Stimulated activated naive CD8-positive, alpha-beta T cell treated with anti-CD3 and anti-CD28 coated beads, Interleukin-15, Interleukin-2, amounts not matched to agents 100 U/mL and 50 U/mL, for 24 hours (primary cell): ENCODE data around the gene DYSF.

ENCODE experiments used
- ATAC-seq: fragments of 150-1000 bp; cut with Tn5 transposase; one replicate; pipeline ENCODE4 v1.10.0; 2021
- DNase-seq: peaks from one replicate; pipeline ENCODE4 v3.0.0; 2021

DYSF gene

GRCh38 chr2:71555798-71556454, 102.6 kb downstream of the DYSF start:
- ATAC-seq (no peak), DNase-seq (no peak)

GRCh38 chr2:71556692-71557250, 103.4 kb downstream of the DYSF start:
- ATAC-seq (no peak), DNase-seq (no peak)

DNA sequence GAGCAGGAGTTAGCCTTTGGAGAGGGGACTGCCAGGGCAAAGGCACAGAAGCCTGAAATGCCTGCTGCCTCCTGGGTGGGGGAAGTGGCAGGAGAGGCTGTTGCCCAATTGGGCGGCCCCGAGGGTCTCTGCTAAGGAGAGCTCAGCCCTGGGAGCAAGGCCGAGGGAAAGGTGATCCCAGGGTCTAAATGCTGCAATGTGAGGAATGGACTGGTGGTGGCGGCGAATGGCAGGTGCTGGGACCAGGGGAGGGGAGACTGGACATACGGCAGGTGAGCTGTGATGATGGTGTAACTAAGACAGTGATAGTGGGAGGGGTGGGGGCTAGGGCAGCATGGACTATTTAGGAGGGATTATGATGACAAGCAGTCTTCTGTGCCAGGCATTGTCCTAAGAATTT, 104.0 kb downstream of the DYSF start:
- DNase-seq (no peak), ATAC-seq (no peak)

- no peak for ATAC-seq
- no peak for DNase-seq
Measured at GRCh38 chr2:71558300-71559051, 105.1 kb downstream of the DYSF start.

GRCh38 chr2:71559080-71559827, 105.9 kb downstream of the DYSF start:
- DNase-seq (no peak), ATAC-seq (no peak)

DNA sequence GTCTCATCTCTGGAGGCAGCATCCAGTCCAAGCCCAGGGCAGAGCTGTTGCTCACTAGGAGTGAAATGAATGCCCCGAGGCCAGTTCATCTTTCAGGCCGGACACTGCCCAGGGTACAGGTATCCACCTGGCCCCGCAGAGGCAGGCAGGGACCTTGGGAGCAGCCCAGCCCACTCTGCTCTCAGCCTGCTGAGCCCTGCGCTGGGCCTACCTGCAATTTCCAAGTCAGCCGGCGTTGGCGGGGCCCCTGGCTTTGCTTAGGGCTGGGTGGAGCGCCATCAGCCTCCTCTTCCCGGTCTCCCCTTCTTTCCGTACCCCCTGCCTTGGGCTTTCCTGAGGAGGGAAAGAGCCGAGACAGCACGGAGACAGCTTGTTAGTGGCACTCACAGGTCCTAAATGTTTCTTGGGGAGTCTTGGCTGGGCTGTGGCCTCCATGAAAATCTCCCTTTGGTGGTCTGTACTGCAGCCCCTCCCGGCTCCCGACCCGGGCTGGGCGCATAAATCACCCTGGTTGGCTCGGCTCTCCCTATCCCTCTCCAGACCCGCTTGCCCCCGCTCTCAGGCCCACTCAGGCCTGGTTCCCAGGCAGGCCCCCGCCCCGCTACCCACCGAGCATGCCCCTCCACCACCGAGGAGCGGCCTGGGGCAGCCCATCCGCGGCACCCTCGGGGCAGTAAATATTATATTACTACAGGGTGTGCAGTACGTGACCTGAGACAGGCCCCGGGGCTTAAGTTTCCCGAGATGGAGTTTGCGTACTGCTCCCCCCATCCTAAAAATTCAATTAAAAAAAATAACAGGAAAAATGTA, 106.7 kb downstream of the DYSF start:
- ATAC-seq (no peak), DNase-seq (no peak)

GRCh38 chr2:71560638-71561011, 107.3 kb downstream of the DYSF start:
- no peak for DNase-seq
- no peak for ATAC-seq

GRCh38 chr2:71561441-71562267, 108.3 kb downstream of the DYSF start:
- DNase-seq (no peak), ATAC-seq (no peak)

GRCh38 chr2:71562518-71562917, 109.2 kb downstream of the DYSF start:
- ATAC-seq (no peak), DNase-seq (no peak)

- ATAC-seq (no peak), DNase-seq (no peak)
Measured at GRCh38 chr2:71563872-71564271, 110.5 kb downstream of the DYSF start.

DNA sequence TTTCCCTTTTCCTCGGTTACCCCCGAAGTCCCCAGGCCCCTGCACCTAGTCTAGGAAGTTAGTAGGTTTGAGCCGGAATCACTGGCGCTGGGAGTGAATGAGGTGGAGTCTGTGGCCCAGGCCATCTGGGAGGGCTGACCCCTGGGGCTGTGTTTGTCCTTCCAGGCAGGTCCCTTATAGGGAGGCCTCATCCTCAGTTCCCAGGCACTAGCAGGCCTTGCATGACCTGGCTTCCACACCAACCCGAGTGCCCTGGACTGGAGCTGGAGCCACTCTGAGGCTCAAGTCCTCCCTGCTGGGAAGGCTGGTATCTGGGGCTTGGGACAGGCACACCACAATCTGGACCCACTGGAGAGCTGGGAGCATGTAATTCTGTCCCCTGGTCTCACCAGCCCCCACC, 111.0 kb downstream of the DYSF start:
- ATAC-seq, result no peak
- DNase-seq, result no peak

- ATAC-seq, result no peak
- DNase-seq, result no peak
Measured at GRCh38 chr2:71564790-71565189, 111.4 kb downstream of the DYSF start.

- ATAC-seq (no peak), DNase-seq (no peak)
Measured at GRCh38 chr2:71566372-71566771, 113.0 kb downstream of the DYSF start.

DNA sequence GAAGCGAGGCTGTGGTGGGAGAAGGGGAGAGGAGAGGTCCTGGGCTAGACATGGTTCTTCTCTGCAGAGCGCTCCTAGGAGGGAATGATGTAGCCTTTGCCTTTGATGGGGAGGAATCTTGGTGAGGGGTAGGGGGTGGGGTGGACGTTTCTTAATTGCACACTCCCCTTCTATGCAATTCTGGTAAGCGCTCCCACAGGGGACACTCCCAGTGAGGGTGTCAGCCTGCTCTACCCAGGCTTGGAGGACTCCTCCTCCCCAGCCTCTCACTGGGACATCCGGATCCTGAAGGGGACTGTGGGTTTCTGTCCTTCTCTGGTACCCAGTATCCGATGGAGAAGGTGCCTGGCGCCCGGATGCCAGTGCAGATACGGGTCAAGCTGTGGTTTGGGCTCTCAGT, 114.3 kb downstream of the DYSF start:
- no peak for DNase-seq
- ATAC-seq, result no peak

- no peak for ATAC-seq
- DNase-seq, result no peak
Measured at GRCh38 chr2:71568103-71568502, 114.7 kb downstream of the DYSF start.

- ATAC-seq, result no peak
- no peak for DNase-seq
Measured at GRCh38 chr2:71570511-71570910, 117.2 kb downstream of the DYSF start.

- no peak for ATAC-seq
- DNase-seq, result no peak
Measured at GRCh38 chr2:71570951-71571460, 117.6 kb downstream of the DYSF start.

DNA sequence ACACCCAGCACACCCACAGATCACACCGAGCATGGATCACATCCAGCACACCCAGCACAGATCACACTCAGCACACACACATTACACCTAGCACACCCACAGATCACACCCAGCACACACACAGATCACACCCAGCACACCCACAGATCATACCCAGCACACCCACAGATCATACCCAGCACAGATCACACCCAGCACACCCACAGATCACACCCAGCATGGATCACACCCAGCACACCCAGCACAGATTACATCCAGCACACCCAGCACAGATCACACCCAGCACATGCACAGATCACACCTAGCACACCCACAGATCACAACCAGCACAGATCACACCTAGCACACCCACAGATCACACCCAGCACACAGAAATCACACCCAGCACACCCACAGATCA, 118.6 kb downstream of the DYSF start:
- ATAC-seq, result no peak
- DNase-seq, result no peak

DNA sequence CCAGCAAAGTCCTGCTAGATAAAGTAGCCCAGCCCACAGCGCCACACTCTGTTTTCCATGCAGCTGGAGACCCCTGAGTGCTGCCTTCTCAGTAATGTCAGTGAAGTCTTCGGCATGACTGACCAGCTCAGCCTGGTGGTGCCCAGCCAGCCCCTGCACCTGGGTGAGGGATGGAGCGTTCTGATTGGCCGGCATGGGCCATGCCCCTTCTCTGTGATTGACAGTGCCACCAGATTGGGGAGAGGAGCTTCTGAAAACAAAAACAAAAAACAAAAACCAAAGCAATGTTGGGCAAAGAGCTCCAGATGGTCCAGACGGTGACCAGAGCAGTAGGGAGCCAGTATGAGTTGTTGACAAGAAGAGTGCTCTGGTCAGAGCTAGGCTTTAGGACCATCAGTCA, 122.6 kb downstream of the DYSF start:
- DNase-seq (no peak), ATAC-seq (no peak)

DNA sequence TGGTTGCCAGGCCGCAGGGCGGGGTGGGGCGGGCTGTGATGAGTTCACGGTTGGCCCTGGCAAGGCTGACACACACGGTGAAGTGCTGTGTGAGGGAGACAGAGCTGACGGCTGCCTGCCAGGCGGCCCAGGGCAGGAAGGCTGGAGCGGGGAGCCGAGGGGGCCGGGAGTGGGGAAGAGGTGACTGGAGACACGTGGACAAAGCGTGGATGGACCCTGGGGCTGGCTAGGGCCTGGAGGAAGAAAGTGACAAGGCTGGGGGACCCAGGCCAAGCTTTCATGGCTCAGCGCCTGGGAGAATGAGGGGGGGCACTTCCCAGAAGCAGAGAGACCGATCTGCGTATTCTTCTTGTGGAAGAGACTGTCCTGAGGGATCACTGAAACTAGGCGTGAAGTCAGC, 123.2 kb downstream of the DYSF start:
- ATAC-seq (no peak), DNase-seq (no peak)

DNA sequence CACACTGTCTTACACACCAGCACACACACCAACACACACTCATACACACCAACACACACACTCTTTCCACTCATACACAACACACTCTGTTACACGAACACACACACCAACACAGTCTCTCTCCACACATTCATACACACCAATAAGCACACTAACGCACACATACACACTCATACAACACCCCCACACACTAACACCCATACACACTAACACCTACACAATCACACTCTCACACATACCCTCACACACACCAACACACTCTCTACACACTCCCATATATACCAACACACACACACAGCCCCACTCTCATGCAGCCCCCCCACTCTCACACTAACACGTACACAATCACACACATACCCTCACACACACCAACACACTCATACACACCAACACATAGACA, 123.8 kb downstream of the DYSF start:
- DNase-seq, result no peak
- ATAC-seq, result no peak
